Testis (tissue), 2 donors: Measurements from ENCODE around the gene HPCAL4.

Experiments
- CTCF ChIP-seq, 3 experiments: fragments of 450-650 bp in 2 of 3; fragments of 200-600 bp in 1 of 3; sonication (generic) in 1 of 3; IDR thresholded peaks; one replicate each; pipeline ENCODE4 v1.5.1; 2016 to 2019; ENCODE audit warnings: antibody characterized with exemption in 3 of 3, mild to moderate bottlenecking in 2 of 3, moderate library complexity in 1 of 3
- POLR2A ChIP-seq: fragments of 450-650 bp; IDR thresholded peaks from one replicate; pipeline ENCODE4 v1.6.1; 2017; ENCODE audit warnings: antibody characterized with exemption, mild to moderate bottlenecking, moderate library complexity

- TF ChIP-seq CTCF (IDR thresholded peaks at IDR 0.05): no peak
- TF ChIP-seq POLR2A: no peak
These were observed 44.8 kb downstream of the HPCAL4 start for GRCh38 chr1:39646232-39647081.
